ENCODE results near the gene OTUD3. TPM values are rescaled to one million over a fixed set of nuclear protein-coding genes. Genes with fewer than 3 reads are reported as not detected.

OTUD3 gene
- total and polyA plus RNA-seq, 2 of the 13 experiments (the other 11 are each of a cell fraction or from before 2014, with no cell fraction given): 5.2 to 7.5 TPM

DNA sequence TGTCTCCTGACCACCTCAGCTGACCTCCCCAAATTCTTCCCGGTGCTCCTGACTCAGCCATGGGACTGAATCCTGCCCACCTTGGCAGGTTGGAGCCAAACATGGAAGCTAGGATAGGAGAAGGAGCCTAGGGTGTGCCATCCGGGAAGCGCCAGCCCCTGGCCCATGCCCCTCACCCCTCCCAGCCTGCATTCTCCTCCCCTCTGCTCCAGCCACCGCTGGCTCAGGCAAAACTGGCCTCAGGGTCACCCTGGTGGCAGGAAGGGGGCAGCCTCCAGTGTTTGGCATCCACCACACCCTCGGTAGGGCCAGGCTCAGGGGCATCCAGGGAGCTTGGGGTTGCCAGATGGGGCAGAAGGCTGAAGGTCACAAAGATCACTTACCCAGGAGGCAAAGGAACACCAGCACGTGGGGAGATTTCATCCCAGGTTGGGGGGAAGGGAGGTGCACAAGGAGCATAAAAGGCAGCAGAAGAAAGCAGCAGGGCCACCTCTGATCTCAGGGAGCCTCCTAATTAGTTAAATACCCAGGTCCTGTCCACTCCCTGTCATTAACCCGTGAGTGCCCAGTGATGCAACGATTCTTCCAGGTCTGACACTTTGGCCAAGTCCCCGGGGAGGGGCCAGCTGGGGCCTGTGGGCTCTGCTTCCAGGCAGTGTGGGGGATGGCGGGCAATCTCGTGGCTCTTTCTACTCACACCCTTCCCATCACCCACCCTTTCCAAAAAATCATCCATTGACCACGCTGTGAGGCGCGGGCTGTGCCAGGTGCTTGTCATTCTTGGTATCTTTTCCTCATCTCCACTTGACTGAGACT is 41.1 kb downstream of the OTUD3 start, which contains the start of gene PLA2G2E (continued):
- TF ChIP-seq ZBTB2 (CRISPR knock-in tag; IDR thresholded peaks at IDR 0.05; ENCODE audit: low read depth): no peak
- TF ChIP-seq RNF219 (CRISPR knock-in tag; IDR thresholded peaks at IDR 0.05): no peak
- TF ChIP-seq ZBTB20 (CRISPR knock-in tag; IDR thresholded peaks at IDR 0.05; ENCODE audit: borderline replicate concordance, low read depth): no peak
- TF ChIP-seq, protein P1, sequence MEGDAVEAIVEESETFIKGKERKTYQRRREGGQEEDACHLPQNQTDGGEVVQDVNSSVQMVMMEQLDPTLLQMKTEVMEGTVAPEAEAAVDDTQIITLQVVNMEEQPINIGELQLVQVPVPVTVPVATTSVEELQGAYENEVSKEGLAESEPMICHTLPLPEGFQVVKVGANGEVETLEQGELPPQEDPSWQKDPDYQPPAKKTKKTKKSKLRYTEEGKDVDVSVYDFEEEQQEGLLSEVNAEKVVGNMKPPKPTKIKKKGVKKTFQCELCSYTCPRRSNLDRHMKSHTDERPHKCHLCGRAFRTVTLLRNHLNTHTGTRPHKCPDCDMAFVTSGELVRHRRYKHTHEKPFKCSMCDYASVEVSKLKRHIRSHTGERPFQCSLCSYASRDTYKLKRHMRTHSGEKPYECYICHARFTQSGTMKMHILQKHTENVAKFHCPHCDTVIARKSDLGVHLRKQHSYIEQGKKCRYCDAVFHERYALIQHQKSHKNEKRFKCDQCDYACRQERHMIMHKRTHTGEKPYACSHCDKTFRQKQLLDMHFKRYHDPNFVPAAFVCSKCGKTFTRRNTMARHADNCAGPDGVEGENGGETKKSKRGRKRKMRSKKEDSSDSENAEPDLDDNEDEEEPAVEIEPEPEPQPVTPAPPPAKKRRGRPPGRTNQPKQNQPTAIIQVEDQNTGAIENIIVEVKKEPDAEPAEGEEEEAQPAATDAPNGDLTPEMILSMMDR (CRISPR knock-in tag; IDR thresholded peaks at IDR 0.05): 0 out of 2 replicates have a peak, but pooled peaks have one; percentile 17
- no peak for TF ChIP-seq MEIS2 (CRISPR knock-in tag; IDR thresholded peaks at IDR 0.05)
- no peak for TF ChIP-seq ONECUT2 (CRISPR knock-in tag; IDR thresholded peaks at IDR 0.05)
- TF ChIP-seq, protein P2, sequence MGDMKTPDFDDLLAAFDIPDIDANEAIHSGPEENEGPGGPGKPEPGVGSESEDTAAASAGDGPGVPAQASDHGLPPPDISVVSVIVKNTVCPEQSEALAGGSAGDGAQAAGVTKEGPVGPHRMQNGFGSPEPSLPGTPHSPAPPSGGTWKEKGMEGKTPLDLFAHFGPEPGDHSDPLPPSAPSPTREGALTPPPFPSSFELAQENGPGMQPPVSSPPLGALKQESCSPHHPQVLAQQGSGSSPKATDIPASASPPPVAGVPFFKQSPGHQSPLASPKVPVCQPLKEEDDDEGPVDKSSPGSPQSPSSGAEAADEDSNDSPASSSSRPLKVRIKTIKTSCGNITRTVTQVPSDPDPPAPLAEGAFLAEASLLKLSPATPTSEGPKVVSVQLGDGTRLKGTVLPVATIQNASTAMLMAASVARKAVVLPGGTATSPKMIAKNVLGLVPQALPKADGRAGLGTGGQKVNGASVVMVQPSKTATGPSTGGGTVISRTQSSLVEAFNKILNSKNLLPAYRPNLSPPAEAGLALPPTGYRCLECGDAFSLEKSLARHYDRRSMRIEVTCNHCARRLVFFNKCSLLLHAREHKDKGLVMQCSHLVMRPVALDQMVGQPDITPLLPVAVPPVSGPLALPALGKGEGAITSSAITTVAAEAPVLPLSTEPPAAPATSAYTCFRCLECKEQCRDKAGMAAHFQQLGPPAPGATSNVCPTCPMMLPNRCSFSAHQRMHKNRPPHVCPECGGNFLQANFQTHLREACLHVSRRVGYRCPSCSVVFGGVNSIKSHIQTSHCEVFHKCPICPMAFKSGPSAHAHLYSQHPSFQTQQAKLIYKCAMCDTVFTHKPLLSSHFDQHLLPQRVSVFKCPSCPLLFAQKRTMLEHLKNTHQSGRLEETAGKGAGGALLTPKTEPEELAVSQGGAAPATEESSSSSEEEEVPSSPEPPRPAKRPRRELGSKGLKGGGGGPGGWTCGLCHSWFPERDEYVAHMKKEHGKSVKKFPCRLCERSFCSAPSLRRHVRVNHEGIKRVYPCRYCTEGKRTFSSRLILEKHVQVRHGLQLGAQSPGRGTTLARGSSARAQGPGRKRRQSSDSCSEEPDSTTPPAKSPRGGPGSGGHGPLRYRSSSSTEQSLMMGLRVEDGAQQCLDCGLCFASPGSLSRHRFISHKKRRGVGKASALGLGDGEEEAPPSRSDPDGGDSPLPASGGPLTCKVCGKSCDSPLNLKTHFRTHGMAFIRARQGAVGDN (CRISPR knock-in tag; IDR thresholded peaks at IDR 0.05): peak; percentile 64; the same call in 1 of the 2 replicates
- no peak for TF ChIP-seq ZFP36 (IDR thresholded peaks at IDR 0.05; ENCODE audit: borderline replicate concordance, low read depth, low read length, partially characterized antibody)
- TF ChIP-seq ZSCAN12 (CRISPR knock-in tag; IDR thresholded peaks at IDR 0.05): no peak
- TF ChIP-seq, protein P3, sequence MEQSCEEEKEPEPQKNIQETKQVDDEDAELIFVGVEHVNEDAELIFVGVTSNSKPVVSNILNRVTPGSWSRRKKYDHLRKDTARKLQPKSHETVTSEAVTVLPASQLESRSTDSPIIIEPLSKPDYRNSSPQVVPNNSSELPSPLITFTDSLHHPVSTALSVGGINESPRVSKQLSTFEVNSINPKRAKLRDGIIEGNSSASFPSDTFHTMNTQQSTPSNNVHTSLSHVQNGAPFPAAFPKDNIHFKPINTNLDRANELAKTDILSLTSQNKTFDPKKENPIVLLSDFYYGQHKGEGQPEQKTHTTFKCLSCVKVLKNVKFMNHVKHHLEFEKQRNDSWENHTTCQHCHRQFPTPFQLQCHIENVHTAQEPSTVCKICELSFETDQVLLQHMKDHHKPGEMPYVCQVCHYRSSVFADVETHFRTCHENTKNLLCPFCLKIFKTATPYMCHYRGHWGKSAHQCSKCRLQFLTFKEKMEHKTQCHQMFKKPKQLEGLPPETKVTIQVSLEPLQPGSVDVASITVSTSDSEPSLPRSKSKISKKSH (CRISPR knock-in tag; IDR thresholded peaks at IDR 0.05; ENCODE audit: borderline replicate concordance): no peak
- TF ChIP-seq BORCS8-MEF2B (CRISPR knock-in tag; IDR thresholded peaks at IDR 0.05): no peak
- TF ChIP-seq FOSL1 (CRISPR knock-in tag; IDR thresholded peaks at IDR 0.05; ENCODE audit: borderline replicate concordance): no peak
- peak; percentile 90; the same call in 1 of the 2 replicates for TF ChIP-seq HNRNPL (IDR thresholded peaks at IDR 0.05; ENCODE audit: low read depth, low read length)
- no peak for TF ChIP-seq HDAC1 (CRISPR knock-in tag; IDR thresholded peaks at IDR 0.05)
